NCI-H2171 treated with DMSO at 0.1 percent for 48 hours (cell line): ENCODE results near the gene AQP6.
A peak's percentile ranks its signal among the peaks of the same experiment; 100 is the strongest.

ENCODE experiments used
- DNase-seq: peaks from one replicate; lab custom pipeline; 2025; lab: John Stamatoyannopoulos, UW

The AQP6 gene

GRCh38 chr12:49956663-49957569 lies 15.8 kb upstream of the AQP6 start:
- DNase-seq, result no peak

GRCh38 chr12:49957570-49957967 lies 15.2 kb upstream of the AQP6 start:
- no peak for DNase-seq

- DNase-seq, result no peak
These were observed 12.9 kb upstream of the AQP6 start for GRCh38 chr12:49959685-49960473.

GRCh38 chr12:49960474-49961110 lies 12.2 kb upstream of the AQP6 start:
- DNase-seq, result no peak

- DNase-seq, result no peak
These were observed 11.4 kb upstream of the AQP6 start, which contains the start of gene AQP5 for GRCh38 chr12:49961111-49961922. Gene AQP5, plus strand, starts transcription at chr12:49961872. Its CDS starts 146 bp downstream, at chr12:49962018.

- no peak for DNase-seq
These were observed 10.6 kb upstream of the AQP6 start for GRCh38 chr12:49961993-49962764.

- no peak for DNase-seq
These were observed 9.6 kb upstream of the AQP6 start for GRCh38 chr12:49962861-49963765.

- DNase-seq, result no peak
These were observed 8.6 kb upstream of the AQP6 start for GRCh38 chr12:49963976-49964815.

GRCh38 chr12:49964849-49965624 lies 7.7 kb upstream of the AQP6 start:
- no peak for DNase-seq

- DNase-seq, result no peak
These were observed 6.9 kb upstream of the AQP6 start for GRCh38 chr12:49965836-49966235.

- DNase-seq, result no peak
These were observed 6.2 kb upstream of the AQP6 start for GRCh38 chr12:49966511-49967041.

GRCh38 chr12:49967042-49967776 lies 5.5 kb upstream of the AQP6 start:
- DNase-seq, result peak; percentile 94

- no peak for DNase-seq
These were observed 4.9 kb upstream of the AQP6 start for GRCh38 chr12:49967777-49968250.

- no peak for DNase-seq
These were observed 4.3 kb upstream of the AQP6 start for GRCh38 chr12:49968471-49968870.

GRCh38 chr12:49969027-49969426 lies 3.7 kb upstream of the AQP6 start:
- DNase-seq, result no peak

GRCh38 chr12:49969651-49970429 lies 2.9 kb upstream of the AQP6 start:
- DNase-seq, result no peak
